ENCODE measurements around the gene NPAS3.

The NPAS3 gene

GRCh38 chr14:33592297-33592696 is 653.6 kb downstream of the NPAS3 start:
- DNase-seq (ENCODE audit: extremely low read depth in 1 of 2, low read depth in 1 of 2): no peak

GRCh38 chr14:33596211-33597080 is 657.8 kb downstream of the NPAS3 start:
- DNase-seq (ENCODE audit: extremely low read depth in 1 of 2, low read depth in 1 of 2): no peak

- DNase-seq (ENCODE audit: extremely low read depth in 1 of 2, low read depth in 1 of 2): no peak
These were observed 659.9 kb downstream of the NPAS3 start for GRCh38 chr14:33598582-33598981.

GRCh38 chr14:33602396-33602795 is 663.7 kb downstream of the NPAS3 start:
- no peak for DNase-seq (ENCODE audit: extremely low read depth in 1 of 2, low read depth in 1 of 2)

- DNase-seq (ENCODE audit: extremely low read depth in 1 of 2, low read depth in 1 of 2): no peak
These were observed 667.9 kb downstream of the NPAS3 start for GRCh38 chr14:33606591-33606990.

GRCh38 chr14:33609582-33609981 is 670.9 kb downstream of the NPAS3 start:
- DNase-seq (ENCODE audit: extremely low read depth in 1 of 2, low read depth in 1 of 2): no peak

GRCh38 chr14:33610121-33610520 is 671.4 kb downstream of the NPAS3 start:
- DNase-seq (ENCODE audit: extremely low read depth in 1 of 2, low read depth in 1 of 2): no peak

GRCh38 chr14:33611405-33612196 is 672.9 kb downstream of the NPAS3 start:
- DNase-seq (ENCODE audit: extremely low read depth in 1 of 2, low read depth in 1 of 2): no peak

- no peak for DNase-seq (ENCODE audit: extremely low read depth in 1 of 2, low read depth in 1 of 2)
These were observed 673.5 kb downstream of the NPAS3 start for GRCh38 chr14:33612197-33612505.

GRCh38 chr14:33617154-33617553 is 678.5 kb downstream of the NPAS3 start:
- no peak for DNase-seq (ENCODE audit: extremely low read depth in 1 of 2, low read depth in 1 of 2)

GRCh38 chr14:33618361-33619105 is 679.9 kb downstream of the NPAS3 start:
- no peak for DNase-seq (ENCODE audit: extremely low read depth in 1 of 2, low read depth in 1 of 2)

- DNase-seq (ENCODE audit: extremely low read depth in 1 of 2, low read depth in 1 of 2): no peak
These were observed 683.8 kb downstream of the NPAS3 start for GRCh38 chr14:33622496-33622895.

- DNase-seq (ENCODE audit: extremely low read depth in 1 of 2, low read depth in 1 of 2): no peak
These were observed 691.1 kb downstream of the NPAS3 start for GRCh38 chr14:33629792-33630191.

GRCh38 chr14:33631021-33631420 is 692.3 kb downstream of the NPAS3 start:
- DNase-seq (ENCODE audit: extremely low read depth in 1 of 2, low read depth in 1 of 2): no peak

GRCh38 chr14:33631441-33631840 is 692.8 kb downstream of the NPAS3 start:
- no peak for DNase-seq (ENCODE audit: extremely low read depth in 1 of 2, low read depth in 1 of 2)

GRCh38 chr14:33634631-33635030 is 696.0 kb downstream of the NPAS3 start:
- no peak for DNase-seq (ENCODE audit: extremely low read depth in 1 of 2, low read depth in 1 of 2)

GRCh38 chr14:33636716-33637115 is 698.0 kb downstream of the NPAS3 start:
- DNase-seq (ENCODE audit: extremely low read depth in 1 of 2, low read depth in 1 of 2): no peak

- DNase-seq (ENCODE audit: extremely low read depth in 1 of 2, low read depth in 1 of 2): no peak
These were observed 703.4 kb downstream of the NPAS3 start for GRCh38 chr14:33642080-33642479.

GRCh38 chr14:33642691-33643244 is 704.1 kb downstream of the NPAS3 start:
- no peak for DNase-seq (ENCODE audit: extremely low read depth in 1 of 2, low read depth in 1 of 2)

GRCh38 chr14:33643426-33644181 is 704.9 kb downstream of the NPAS3 start:
- no peak for DNase-seq (ENCODE audit: extremely low read depth in 1 of 2, low read depth in 1 of 2)

All from stimulated activated CD8-positive, alpha-beta memory T cell treated with anti-CD3 and anti-CD28 coated beads, Interleukin-7, amount 100 ng/mL, for 48 hours (primary cell).